ENCODE data around the gene ULBP2. TPM values are rescaled to one million over a fixed set of nuclear protein-coding genes. Genes with fewer than 3 reads are reported as not detected.
"Not testable (repeated sequence)": the region's sequence is repeated elsewhere in the genome, so short reads cannot be mapped to it uniquely, and the experiment has no call there.

Gene ULBP2
- polyA plus RNA-seq, 2 of the 4 experiments (the other 2 are of a cell fraction): 2.7 to 4.5 TPM

- Histone ChIP-seq H3K4me3 (no peak overlapping the region), H3K9me3 (no peaks in the 10 kb centered on the region), H3K4me1 (0 out of 3 replicates have a peak, but pooled peaks cover 3% of the 10 kb centered on the region), H3K4me2 (no peak overlapping the region), H3K27ac (no peak overlapping the region)
- no peak for ATAC-seq
- no peak for FAIRE-seq
- DNase-seq (ENCODE audit: low read depth in 1 of 2, low spot score in 1 of 2): no peak
- TF ChIP-seq E2F6 (IDR thresholded peaks at IDR 0.05; ENCODE audit: borderline replicate concordance, low read depth) (no peak), ATOH8 (CRISPR knock-in tag; IDR thresholded peaks at IDR 0.05; ENCODE audit: low read depth) (no peak), EHF (CRISPR knock-in tag; IDR thresholded peaks at IDR 0.05) (no peak), ESRRA (IDR thresholded peaks at IDR 0.05; ENCODE audit: borderline replicate concordance, low read length) (no peak), POLR2AphosphoS2 (conservative IDR thresholded peaks at IDR 0.05; ENCODE audit: low read length) (no peak), CBX8 (IDR thresholded peaks at IDR 0.05) (no peak), ZNF302 (CRISPR knock-in tag; IDR thresholded peaks at IDR 0.05) (no peak), RFX5 (IDR thresholded peaks at IDR 0.05) (no peak), ELK1 (IDR thresholded peaks at IDR 0.05; ENCODE audit: low read depth, low read length) (no peak), FOXS1 (CRISPR knock-in tag; IDR thresholded peaks at IDR 0.05) (no peak), KDM1A (IDR thresholded peaks at IDR 0.05; ENCODE audit: low read depth) (no peak), SMC3 (IDR thresholded peaks at IDR 0.05) (no peak), RAD21 (conservative IDR thresholded peaks at IDR 0.05 in 1 of 2, IDR thresholded peaks at IDR 0.05 in 1 of 2) (no peak), MAX (IDR thresholded peaks at IDR 0.05) (no peak), POLR2A (IDR thresholded peaks at IDR 0.05; ENCODE audit: low read length) (no peak), NPAS2 (CRISPR knock-in tag; IDR thresholded peaks at IDR 0.05; ENCODE audit: borderline replicate concordance) (no peak), TFCP2L1 (CRISPR knock-in tag; IDR thresholded peaks at IDR 0.05) (no peak), NR3C1 (IDR thresholded peaks at IDR 0.05) (no peak)
- WGBS (ENCODE audit: missing lambda C conversion rate): 21% methylated on average over 6 of the region's 9 CpGs
- POLR2A ChIA-PET: no interaction called here
- CTCF ChIA-PET: interaction anchor here (1.3 kb wide), 1 partner anchor 10 kb away, joined by 4 read pairs; no protein-coding TSS in a partner anchor
Observed at GRCh38 chr6:149951096-149951495, 9.3 kb downstream of the ULBP2 start.

GRCh38 chr6:149951626-149952025 lies 9.8 kb downstream of the ULBP2 start:
- Histone ChIP-seq H3K4me3 (no peak overlapping the region), H3K27ac (no peak overlapping the region), H3K9me3 (no peaks in the 10 kb centered on the region), H3K4me2 (no peak overlapping the region), H3K4me1 (0 out of 3 replicates have a peak, but pooled peaks cover 3% of the 10 kb centered on the region)
- TF ChIP-seq MAFK (IDR thresholded peaks at IDR 0.05; ENCODE audit: partially characterized antibody): no peak
- TF ChIP-seq HOXB13 (CRISPR knock-in tag; IDR thresholded peaks at IDR 0.05; ENCODE audit: low read depth): no peak
- ChIA-PET CTCF (interaction anchor here (0.6 to 1.3 kb wide), 3 partner anchors 16 to 864 kb away, joined by 3 to 4 read pairs (median 3); no protein-coding TSS in a partner anchor), POLR2A (no interaction called here)
- no peak for FAIRE-seq
- 94% methylated on average over 2 of the region's 3 CpGs for WGBS (ENCODE audit: missing lambda C conversion rate)
- no peak for DNase-seq (ENCODE audit: low read depth in 1 of 2, low spot score in 1 of 2)
- no peak for ATAC-seq

- WGBS (ENCODE audit: missing lambda C conversion rate): 2% methylated on average over 2 of the region's 2 CpGs
- CTCF ChIA-PET; ATAC-seq; DNase-seq (ENCODE audit: low read depth in 1 of 2, low spot score in 1 of 2); H3K4me1 ChIP-seq; H3K27ac ChIP-seq; H3K4me2 ChIP-seq; FAIRE-seq; H3K9me3 ChIP-seq; POLR2A ChIA-PET; H3K4me3 ChIP-seq: not testable (repeated sequence)
Observed at GRCh38 chr6:149953390-149953789, 11.6 kb downstream of the ULBP2 start.

- H3K27ac ChIP-seq; CTCF ChIA-PET; H3K4me1 ChIP-seq; H3K4me2 ChIP-seq; POLR2A ChIA-PET; H3K4me3 ChIP-seq; FAIRE-seq; H3K9me3 ChIP-seq; DNase-seq (ENCODE audit: low read depth in 1 of 2, low spot score in 1 of 2): not testable (repeated sequence)
- peak; percentile 94 to 95 for ATAC-seq
- 33% methylated on average over 2 of the region's 10 CpGs for WGBS (ENCODE audit: missing lambda C conversion rate)
Observed at GRCh38 chr6:149953934-149954327, 12.1 kb downstream of the ULBP2 start.

GRCh38 chr6:149954328-149954983 lies 12.6 kb downstream of the ULBP2 start:
- WGBS (ENCODE audit: missing lambda C conversion rate): 56% methylated on average over 32 of the region's 53 CpGs
- H3K4me2 ChIP-seq; POLR2A ChIA-PET; H3K4me3 ChIP-seq; H3K4me1 ChIP-seq; H3K27ac ChIP-seq; DNase-seq (ENCODE audit: low read depth in 1 of 2, low spot score in 1 of 2); FAIRE-seq; CTCF ChIA-PET; H3K9me3 ChIP-seq: not testable (repeated sequence)
- peak in 1 of 2 experiments; percentile 8; a peak in 1 of 6 replicates for ATAC-seq

- ATAC-seq; H3K4me1 ChIP-seq; DNase-seq (ENCODE audit: low read depth in 1 of 2, low spot score in 1 of 2); H3K4me2 ChIP-seq; POLR2A ChIA-PET; H3K27ac ChIP-seq; FAIRE-seq; H3K4me3 ChIP-seq; H3K9me3 ChIP-seq; CTCF ChIA-PET: not testable (repeated sequence)
- 51% methylated on average over 14 of the region's 21 CpGs for WGBS (ENCODE audit: missing lambda C conversion rate)
Observed at GRCh38 chr6:149954984-149955653, 13.3 kb downstream of the ULBP2 start.
